HG03520 (cell line): Measurements from ENCODE around the gene KCTD16.
A peak's percentile ranks its signal among the peaks of the same experiment; 100 is the strongest.

Experiments used
- ATAC-seq: cut with Tn5 transposase; IDR thresholded peaks from one replicate; pipeline ENCODE4 v1.9.1; 2021; ENCODE audit warnings: mild to moderate bottlenecking, moderate library complexity; ENCODE audit not compliant: unreplicated experiment

KCTD16 gene

GRCh38 chr5:144162686-144163085, 8.0 kb upstream of the KCTD16 start:
- ATAC-seq: no peak

- no peak for ATAC-seq
Observed at GRCh38 chr5:144166696-144167095, 4.0 kb upstream of the KCTD16 start.

GRCh38 chr5:144167998-144168397, 2.7 kb upstream of the KCTD16 start:
- no peak for ATAC-seq

- ATAC-seq: no peak
Observed at GRCh38 chr5:144169904-144170275, 783 bp upstream of the KCTD16 start.

- ATAC-seq: no peak
Observed at GRCh38 chr5:144173766-144174165, 3.1 kb downstream of the KCTD16 start.

GRCh38 chr5:144177548-144177947, 6.9 kb downstream of the KCTD16 start:
- no peak for ATAC-seq

- no peak for ATAC-seq
Observed at GRCh38 chr5:144179226-144179625, 8.6 kb downstream of the KCTD16 start.

- ATAC-seq: no peak
Observed at GRCh38 chr5:144183254-144183889, 12.7 kb downstream of the KCTD16 start.

GRCh38 chr5:144187699-144188294, 17.1 kb downstream of the KCTD16 start:
- peak; percentile 74 for ATAC-seq

GRCh38 chr5:144189800-144190429, 19.2 kb downstream of the KCTD16 start:
- ATAC-seq: no peak

- no peak for ATAC-seq
Observed at GRCh38 chr5:144191531-144191930, 20.9 kb downstream of the KCTD16 start.

- ATAC-seq: peak; percentile 96
Observed at GRCh38 chr5:144191998-144192397, 21.3 kb downstream of the KCTD16 start.

GRCh38 chr5:144192661-144193060, 22.0 kb downstream of the KCTD16 start:
- ATAC-seq: no peak

GRCh38 chr5:144194144-144194543, 23.5 kb downstream of the KCTD16 start:
- no peak for ATAC-seq

- no peak for ATAC-seq
Observed at GRCh38 chr5:144195448-144195847, 24.8 kb downstream of the KCTD16 start.

- ATAC-seq: no peak
Observed at GRCh38 chr5:144196612-144197011, 25.9 kb downstream of the KCTD16 start.

GRCh38 chr5:144198386-144198785, 27.7 kb downstream of the KCTD16 start:
- ATAC-seq: no peak

- ATAC-seq: no peak
Observed at GRCh38 chr5:144201588-144201987, 30.9 kb downstream of the KCTD16 start.

- ATAC-seq: no peak
Observed at GRCh38 chr5:144202072-144202471, 31.4 kb downstream of the KCTD16 start.

GRCh38 chr5:144202726-144203125, 32.1 kb downstream of the KCTD16 start:
- ATAC-seq: no peak

- peak; percentile 87 for ATAC-seq
Observed at GRCh38 chr5:144203750-144204596, 33.3 kb downstream of the KCTD16 start.
